ENCODE data around the gene SLC25A43.

GRCh38 chrX:119419898-119420297 lies 20.8 kb downstream of the SLC25A43 start:
- TF ChIP-seq CTCF (IDR thresholded peaks at IDR 0.05): no peak
- no peak for TF ChIP-seq POLR2A (IDR thresholded peaks at IDR 0.05)

Measured in thyroid gland (tissue), 4 donors.